Left lung (tissue), 10 donors: Measurements from ENCODE around the gene RNF123. TPM values are rescaled to one million over a fixed set of nuclear protein-coding genes. Genes with fewer than 3 reads are reported as not detected.
A peak's percentile ranks its signal among the peaks of the same experiment; 100 is the strongest.

Experiments used
- ATAC-seq: fragments of 200-7000 bp; cut with Tn5 transposase; one replicate; pipeline ENCODE4 v1.9.1; 2020; ENCODE audit warnings: moderate library complexity
- DNase-seq, 4 donors: peaks; one replicate each; pipeline ENCODE4 v3.0.0-alpha.2; 2013 to 2020
- H3K27ac ChIP-seq, 2 donors: fragments of 200-600 bp; sonication (generic) in 1 of 2; one replicate each; pipeline versions ENCODE4 v1.5.0 to v1.8.0; 2020 to 2021
- H3K27me3 ChIP-seq, 2 donors: fragments of 200-600 bp; sonication (generic) in 1 of 2; one replicate each; pipeline versions ENCODE4 v1.5.0 to v1.8.0; 2020 to 2021
- H3K36me3 ChIP-seq, 2 donors: fragments of 200-600 bp; sonication (generic) in 1 of 2; one replicate each; pipeline versions ENCODE4 v1.5.0 to v1.8.0; 2020 to 2021
- H3K4me1 ChIP-seq, 2 donors: fragments of 200-600 bp; one replicate each; pipeline ENCODE4 v1.8.0; 2021
- H3K4me3 ChIP-seq, 2 donors: fragments of 200-600 bp; sonication (generic) in 1 of 2; one replicate each; pipeline versions ENCODE4 v1.5.0 to v1.8.0; 2020 to 2021; ENCODE audit warnings: mild to moderate bottlenecking in 1 of 2
- H3K9me3 ChIP-seq, 2 donors: fragments of 200-600 bp; sonication (generic) in 1 of 2; one replicate each; pipeline versions ENCODE4 v1.5.0 to v1.8.0; 2020 to 2021
- CTCF ChIP-seq, 2 donors: fragments of 200-600 bp; sonication (generic) in 1 of 2; IDR thresholded peaks; one replicate each; pipeline versions ENCODE4 v1.5.0 to v1.8.0; 2021; ENCODE audit warnings: antibody characterized with exemption in 2 of 2
- intact Hi-C, 2 donors: fragments of 100-400 bp; cut with DNase I; formaldehyde crosslinking; loops; one replicate each; pipeline versions ENCODE4 v1.11.2 to v1.14.2; 2022
- polyA plus RNA-seq, 6 donors: library from polyadenylated mRNA; unstranded; fragments of 120-200 nt; gene quantifications; one replicate each; pipeline ENCODE4 v1.2.1, GENCODE V29; 2013; ENCODE audit not compliant: insufficient read length in 6 of 6
- total RNA-seq, 2 donors: library from RNA; stranded (reverse); fragmentation: NEBNext Ultra II Directional; extraction: Animal tissue kit (Norgen Biotek cat#: 25700); gene quantifications; one replicate each; pipeline ENCODE4 v1.2.1, GENCODE V29; 2021
- donor health status: DM: no; HTN: yes; CAD: no.
- donor health status: DM: no; HTN: no; CAD: no.

The RNF123 gene
- total and polyA plus RNA-seq, 8 donors: 21.8 to 45.0 (median 32.3) TPM

GRCh38 chr3:49668414-49668797 is 21.0 kb upstream of the RNF123 start:
- Histone ChIP-seq H3K27ac (no peak overlapping the region), H3K9me3 (no peaks in the 10 kb centered on the region), H3K4me1 (peaks cover 0 to 10% of the 10 kb centered on the region in 2 donors), H3K27me3 (no peaks in the 10 kb centered on the region), H3K4me3 (no peak overlapping the region), H3K36me3 (no peaks in the 10 kb centered on the region)
- TF ChIP-seq CTCF (IDR thresholded peaks at IDR 0.05): no peak
- ATAC-seq: no peak
- intact Hi-C loops: no loop called here
- no peak for DNase-seq

- no peak for TF ChIP-seq CTCF (IDR thresholded peaks at IDR 0.05)
- Histone ChIP-seq H3K27ac (no peak overlapping the region), H3K27me3 (no peaks in the 10 kb centered on the region), H3K4me3 (no peak overlapping the region), H3K9me3 (no peaks in the 10 kb centered on the region), H3K36me3 (no peaks in the 10 kb centered on the region), H3K4me1 (peaks cover 0 to 11% of the 10 kb centered on the region in 2 donors)
- no peak for DNase-seq
- intact Hi-C loops: no loop called here
- no peak for ATAC-seq
These were observed 20.5 kb upstream of the RNF123 start for GRCh38 chr3:49668861-49669260.

GRCh38 chr3:49669352-49669751 is 20.0 kb upstream of the RNF123 start:
- Histone ChIP-seq H3K36me3 (no peaks in the 10 kb centered on the region), H3K27me3 (no peaks in the 10 kb centered on the region), H3K9me3 (no peaks in the 10 kb centered on the region), H3K27ac (no peak overlapping the region), H3K4me3 (no peak overlapping the region), H3K4me1 (peaks cover 0 to 11% of the 10 kb centered on the region in 2 donors)
- TF ChIP-seq CTCF (IDR thresholded peaks at IDR 0.05): no peak
- intact Hi-C loops: no loop called here
- DNase-seq (no peak), ATAC-seq (no peak)

DNA sequence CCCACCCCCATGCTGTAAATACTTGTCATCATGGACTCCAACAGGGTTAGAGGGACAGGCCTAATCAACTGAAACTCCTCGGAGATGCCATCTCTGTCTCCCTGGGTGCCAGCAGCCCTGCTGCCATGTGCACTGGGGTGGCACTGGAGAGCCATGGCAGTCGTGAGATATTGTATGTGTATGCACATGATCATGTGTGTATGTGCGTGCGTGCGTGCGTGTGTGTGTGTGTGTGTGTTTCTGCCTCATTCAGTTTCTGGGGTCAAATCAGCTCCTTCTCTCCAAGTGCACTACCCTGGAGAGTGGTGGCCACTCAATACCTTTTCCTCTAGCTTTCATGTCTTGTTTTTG is 18.4 kb upstream of the RNF123 start:
- Histone ChIP-seq H3K4me1 (peaks cover 7 to 26% of the 10 kb centered on the region in 2 donors), H3K4me3 (no peak overlapping the region), H3K27ac (no peak overlapping the region), H3K27me3 (no peaks in the 10 kb centered on the region), H3K9me3 (no peaks in the 10 kb centered on the region), H3K36me3 (peaks cover 0 to 4% of the 10 kb centered on the region in 2 donors)
- ATAC-seq (no peak), DNase-seq (no peak)
- intact Hi-C loops: loop anchor here in 1 of 2 donors (5.0 kb wide), 1 partner anchor 134 kb away; no protein-coding TSS in a partner anchor
- TF ChIP-seq CTCF (IDR thresholded peaks at IDR 0.05): no peak

- Histone ChIP-seq H3K4me3 (no peak overlapping the region), H3K27me3 (no peaks in the 10 kb centered on the region), H3K9me3 (no peaks in the 10 kb centered on the region), H3K27ac (no peak overlapping the region), H3K4me1 (peaks cover 7 to 32% of the 10 kb centered on the region in 2 donors), H3K36me3 (peaks cover 0 to 11% of the 10 kb centered on the region in 2 donors)
- intact Hi-C loops: loop anchor here in 1 of 2 donors (5.0 kb wide), 1 partner anchor 134 kb away; no protein-coding TSS in a partner anchor
- ATAC-seq (peak; percentile 35), DNase-seq (peak; percentile 43 to 84 (median 70))
- peak; percentile 66 to 81 for TF ChIP-seq CTCF (IDR thresholded peaks at IDR 0.05)
These were observed 17.8 kb upstream of the RNF123 start for GRCh38 chr3:49671291-49672288.
